Fibroblast of skin of abdomen (primary cell): ENCODE results near the gene MED20. TPM values are rescaled to one million over a fixed set of nuclear protein-coding genes. Genes with fewer than 3 reads are reported as not detected.
"Not testable (repeated sequence)": the region's sequence is repeated elsewhere in the genome, so short reads cannot be mapped to it uniquely, and the experiment has no call there.

Source experiments
- DNase-seq: peaks from one replicate; pipeline ENCODE4 v3.0.0-alpha.2; 2013
- polyA plus RNA-seq, 2 experiments: library from polyadenylated mRNA; unstranded; fragments of 120-200 nt; gene quantifications; one replicate each; pipeline ENCODE4 v1.2.1, GENCODE V29; 2013; ENCODE audit not compliant: insufficient read length in 2 of 2

The MED20 gene
- polyA plus RNA-seq (2013, experiment 1 of 2; ENCODE audit: insufficient read length): 26.7 TPM
- polyA plus RNA-seq (2013, experiment 2 of 2; ENCODE audit: insufficient read length): 25.6 TPM

GRCh38 chr6:41920921-41921711 is at the start of gene MED20, which contains the start of gene BYSL:
Gene MED20 (minus strand): TSS chr6:41921139. CDS start chr6:41921018, 121 bp downstream.
Gene BYSL (plus strand): TSS chr6:41921499. CDS start chr6:41921563, 64 bp downstream.
- peak; percentile 94 for DNase-seq

- no peak for DNase-seq
Observed at GRCh38 chr6:41970436-41970846, 49.5 kb upstream of the MED20 start.

GRCh38 chr6:41967312-41968287 is 46.7 kb upstream of the MED20 start:
- peak; percentile 16 for DNase-seq

GRCh38 chr6:41966961-41967311 is 46.0 kb upstream of the MED20 start:
- peak; percentile 56 for DNase-seq

- DNase-seq: no peak
Observed at GRCh38 chr6:41966214-41966920, 45.4 kb upstream of the MED20 start.

GRCh38 chr6:41965429-41966213 is 44.7 kb upstream of the MED20 start:
- no peak for DNase-seq

GRCh38 chr6:41964201-41964887 is 43.4 kb upstream of the MED20 start:
- DNase-seq: no peak

- no peak for DNase-seq
Observed at GRCh38 chr6:41963371-41963770, 42.4 kb upstream of the MED20 start.

GRCh38 chr6:41960028-41960427 is 39.1 kb upstream of the MED20 start:
- DNase-seq: no peak

- DNase-seq: no peak
Observed at GRCh38 chr6:41958022-41958856, 37.3 kb upstream of the MED20 start.

- DNase-seq: no peak
Observed at GRCh38 chr6:41957117-41957516, 36.2 kb upstream of the MED20 start.

- no peak for DNase-seq
Observed at GRCh38 chr6:41955412-41955811, 34.5 kb upstream of the MED20 start.

GRCh38 chr6:41954668-41955067 is 33.7 kb upstream of the MED20 start:
- DNase-seq: no peak

- no peak for DNase-seq
Observed at GRCh38 chr6:41947581-41948220, 26.8 kb upstream of the MED20 start.

- DNase-seq: no peak
Observed at GRCh38 chr6:41943456-41943855, 22.5 kb upstream of the MED20 start.

GRCh38 chr6:41942882-41943281 is 21.9 kb upstream of the MED20 start:
- not testable (repeated sequence) for DNase-seq

GRCh38 chr6:41942067-41942851 is 21.3 kb upstream of the MED20 start:
- no peak for DNase-seq

- DNase-seq: peak; percentile 92
Observed at GRCh38 chr6:41941280-41942066, 20.5 kb upstream of the MED20 start, which contains the start of gene CCND3. Gene CCND3 (minus strand): TSS chr6:41941808. CDS start chr6:41941649, 159 bp downstream.
